Measurements from ENCODE around the gene DYNLL2.
"Not testable (repeated sequence)": the region's sequence is repeated elsewhere in the genome, so short reads cannot be mapped to it uniquely, and the experiment has no call there.

DNA sequence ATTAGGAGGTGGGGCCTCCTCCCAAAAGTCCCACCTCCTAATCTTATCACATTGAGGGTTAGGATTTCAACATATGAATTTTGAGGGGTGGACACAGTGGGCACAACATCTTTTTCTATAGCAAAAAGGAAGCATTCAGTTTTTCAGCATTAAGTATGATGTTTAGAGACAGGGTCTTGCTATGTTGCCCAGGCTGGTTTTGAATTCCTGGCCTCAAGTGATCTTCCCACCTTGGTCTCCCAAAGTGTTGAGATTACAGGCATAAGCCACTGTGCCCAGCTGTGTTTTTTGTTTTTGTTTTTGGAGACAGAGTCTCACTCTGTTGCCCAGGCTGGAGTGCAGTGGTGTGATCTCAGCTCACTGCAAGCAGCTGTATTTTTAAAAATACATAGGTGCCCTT lies 18.7 kb downstream of the DYNLL2 start:
- TF ChIP-seq, protein P1, sequence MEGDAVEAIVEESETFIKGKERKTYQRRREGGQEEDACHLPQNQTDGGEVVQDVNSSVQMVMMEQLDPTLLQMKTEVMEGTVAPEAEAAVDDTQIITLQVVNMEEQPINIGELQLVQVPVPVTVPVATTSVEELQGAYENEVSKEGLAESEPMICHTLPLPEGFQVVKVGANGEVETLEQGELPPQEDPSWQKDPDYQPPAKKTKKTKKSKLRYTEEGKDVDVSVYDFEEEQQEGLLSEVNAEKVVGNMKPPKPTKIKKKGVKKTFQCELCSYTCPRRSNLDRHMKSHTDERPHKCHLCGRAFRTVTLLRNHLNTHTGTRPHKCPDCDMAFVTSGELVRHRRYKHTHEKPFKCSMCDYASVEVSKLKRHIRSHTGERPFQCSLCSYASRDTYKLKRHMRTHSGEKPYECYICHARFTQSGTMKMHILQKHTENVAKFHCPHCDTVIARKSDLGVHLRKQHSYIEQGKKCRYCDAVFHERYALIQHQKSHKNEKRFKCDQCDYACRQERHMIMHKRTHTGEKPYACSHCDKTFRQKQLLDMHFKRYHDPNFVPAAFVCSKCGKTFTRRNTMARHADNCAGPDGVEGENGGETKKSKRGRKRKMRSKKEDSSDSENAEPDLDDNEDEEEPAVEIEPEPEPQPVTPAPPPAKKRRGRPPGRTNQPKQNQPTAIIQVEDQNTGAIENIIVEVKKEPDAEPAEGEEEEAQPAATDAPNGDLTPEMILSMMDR (IDR thresholded peaks at IDR 0.05), result not testable (repeated sequence)
- TF ChIP-seq POLR2A (IDR thresholded peaks at IDR 0.05), result not testable (repeated sequence)

Measured in heart left ventricle (tissue), 13 donors.